GM23338 (cell line): ENCODE data around the gene SLC45A2. TPM values are rescaled to one million over a fixed set of nuclear protein-coding genes. Genes with fewer than 3 reads are reported as not detected.

Source experiments
- ATAC-seq: fragments of 200-7000 bp; cut with Tn5 transposase; 3 replicates; pipeline ENCODE4 v1.9.1; 2020
- DNase-seq: peaks from one replicate; pipeline ENCODE4 v3.0.0-alpha.2; 2015; ENCODE audit warnings: low spot score
- H2AFZ ChIP-seq: fragments of 200-600 bp; sonication (generic); 2 replicates; pipeline ENCODE4 v1.8.0; 2016; ENCODE audit warnings: antibody characterized with exemption, mild to moderate bottlenecking, moderate library complexity
- H3F3A ChIP-seq: fragments of 200-600 bp; sonication (generic); replicated peaks from 2 replicates; pipeline ENCODE4 v1.8.0; 2017; ENCODE audit warnings: antibody characterized with exemption, mixed run types, low read depth
- H3K27ac ChIP-seq: fragments of 200-600 bp; sonication (generic); 2 replicates; pipeline ENCODE4 v1.6.1; 2016; ENCODE audit warnings: low read depth
- H3K27me3 ChIP-seq: fragments of 200-600 bp; sonication (generic); 2 replicates; pipeline ENCODE4 v1.8.0; 2016; ENCODE audit warnings: mild to moderate bottlenecking, mixed run types, moderate library complexity; ENCODE audit not compliant: insufficient read depth
- H3K36me3 ChIP-seq: fragments of 200-600 bp; sonication (generic); 2 replicates; pipeline ENCODE4 v1.8.0; 2016; ENCODE audit warnings: mild to moderate bottlenecking; ENCODE audit not compliant: insufficient read depth
- H3K4me1 ChIP-seq: fragments of 200-600 bp; sonication (generic); 2 replicates; pipeline ENCODE4 v1.8.0; 2016; ENCODE audit warnings: mild to moderate bottlenecking, moderate library complexity; ENCODE audit not compliant: insufficient read depth
- H3K4me2 ChIP-seq: fragments of 200-600 bp; sonication (generic); 2 replicates; pipeline ENCODE4 v1.7.1; 2017; ENCODE audit warnings: mixed run types
- H3K4me3 ChIP-seq: fragments of 200-600 bp; sonication (generic); 2 replicates; pipeline ENCODE4 v1.6.1; 2016; ENCODE audit warnings: mixed run types
- H3K79me2 ChIP-seq: fragments of 200-600 bp; sonication (generic); replicated peaks from 2 replicates; pipeline ENCODE4 v1.8.0; 2017; ENCODE audit warnings: mild to moderate bottlenecking; ENCODE audit not compliant: insufficient read depth
- H3K9me2 ChIP-seq: fragments of 200-600 bp; sonication (generic); 2 replicates; pipeline ENCODE4 v1.8.0; 2017; ENCODE audit not compliant: insufficient read depth
- H4K20me1 ChIP-seq: fragments of 200-600 bp; sonication (generic); replicated peaks from 2 replicates; pipeline ENCODE4 v1.8.0; 2017; ENCODE audit warnings: mild to moderate bottlenecking; ENCODE audit not compliant: insufficient read depth
- H3K27ac Mint-ChIP-seq: 2 replicates; pipeline ENCODE4 v1.8.0; 2020; ENCODE audit warnings: inconsistent platforms, mild to moderate bottlenecking, moderate library complexity, mixed read lengths
- H3K27me3 Mint-ChIP-seq: 3 replicates; pipeline ENCODE4 v1.8.0; 2022; ENCODE audit warnings: low read depth, mild to moderate bottlenecking, moderate library complexity, mixed read lengths, inconsistent platforms; ENCODE audit not compliant: insufficient read depth, poor library complexity
- H3K36me3 Mint-ChIP-seq: 3 replicates; pipeline ENCODE4 v1.8.0; 2021; ENCODE audit warnings: low read depth, mild to moderate bottlenecking, inconsistent platforms, moderate library complexity, mixed read lengths
- H3K4me1 Mint-ChIP-seq: 3 replicates; pipeline ENCODE4 v1.8.0; 2020; ENCODE audit warnings: mild to moderate bottlenecking, inconsistent platforms, mixed read lengths
- H3K4me3 Mint-ChIP-seq: 3 replicates; pipeline ENCODE4 v1.8.0; 2021; ENCODE audit warnings: moderate library complexity, mild to moderate bottlenecking, inconsistent platforms, mixed read lengths
- H3K9me3 Mint-ChIP-seq: 3 replicates; pipeline ENCODE4 v1.8.0; 2020; ENCODE audit warnings: moderate library complexity, mild to moderate bottlenecking, inconsistent platforms, mixed read lengths
- CREB1 ChIP-seq: fragments of 250-450 bp; sonication (Bioruptor Pico); IDR thresholded peaks from 2 replicates; pipeline ENCODE4 v1.5.0; 2020; ENCODE audit warnings: low read depth, mild to moderate bottlenecking, moderate library complexity
- ETS1 ChIP-seq: IDR thresholded peaks from 2 replicates; pipeline ENCODE4 v1.6.1; 2016; ENCODE audit warnings: antibody characterized with exemption
- EZH2 ChIP-seq: fragments of 200-600 bp; sonication (generic); IDR thresholded peaks from one replicate; pipeline ENCODE4 v1.8.0; 2017; ENCODE audit warnings: antibody characterized with exemption, mild to moderate bottlenecking, low read depth; ENCODE audit not compliant: unreplicated experiment
- EZH2phosphoT487 ChIP-seq: fragments of 200-600 bp; sonication (generic); IDR thresholded peaks from one replicate; pipeline ENCODE4 v1.8.1; 2018; ENCODE audit warnings: antibody characterized with exemption; ENCODE audit not compliant: unreplicated experiment
- JUNB ChIP-seq: IDR thresholded peaks from one replicate; pipeline ENCODE4 v1.6.1; 2016; ENCODE audit warnings: antibody characterized with exemption; ENCODE audit not compliant: unreplicated experiment
- NANOG ChIP-seq: IDR thresholded peaks from 2 replicates; pipeline ENCODE4 v1.6.1; 2016; ENCODE audit warnings: antibody characterized with exemption, borderline replicate concordance
- POLR2AphosphoS5 ChIP-seq: IDR thresholded peaks from 2 replicates; pipeline ENCODE4 v1.6.1; 2016; ENCODE audit warnings: antibody characterized with exemption, low read depth
- STAT1 ChIP-seq: IDR thresholded peaks from one replicate; pipeline ENCODE4 v1.6.1; 2016; ENCODE audit warnings: antibody characterized with exemption; ENCODE audit not compliant: unreplicated experiment
- ZNF114 ChIP-seq: fragments of 250-450 bp; sonication (Bioruptor Pico); IDR thresholded peaks from 2 replicates; pipeline ENCODE4 v1.5.0; 2020; ENCODE audit warnings: mild to moderate bottlenecking, moderate library complexity
- polyA plus RNA-seq: library from polyadenylated mRNA; unstranded; fragments of >200 nt; fragmentation: Nextera tagmentation; extraction: Ambion mirVana; gene quantifications from 2 replicates; pipeline ENCODE4 v1.2.1, GENCODE V29; 2016
- total RNA-seq: library from RNA; depleted of rRNA; stranded (reverse); fragments of >200 nt; shearing (Covaris generic); gene quantifications from 2 replicates; pipeline ENCODE4 v1.2.3, GENCODE V29; 2014

SLC45A2 gene
- total and polyA plus RNA-seq, 2 experiments from 2014 or later: not detected

DNA sequence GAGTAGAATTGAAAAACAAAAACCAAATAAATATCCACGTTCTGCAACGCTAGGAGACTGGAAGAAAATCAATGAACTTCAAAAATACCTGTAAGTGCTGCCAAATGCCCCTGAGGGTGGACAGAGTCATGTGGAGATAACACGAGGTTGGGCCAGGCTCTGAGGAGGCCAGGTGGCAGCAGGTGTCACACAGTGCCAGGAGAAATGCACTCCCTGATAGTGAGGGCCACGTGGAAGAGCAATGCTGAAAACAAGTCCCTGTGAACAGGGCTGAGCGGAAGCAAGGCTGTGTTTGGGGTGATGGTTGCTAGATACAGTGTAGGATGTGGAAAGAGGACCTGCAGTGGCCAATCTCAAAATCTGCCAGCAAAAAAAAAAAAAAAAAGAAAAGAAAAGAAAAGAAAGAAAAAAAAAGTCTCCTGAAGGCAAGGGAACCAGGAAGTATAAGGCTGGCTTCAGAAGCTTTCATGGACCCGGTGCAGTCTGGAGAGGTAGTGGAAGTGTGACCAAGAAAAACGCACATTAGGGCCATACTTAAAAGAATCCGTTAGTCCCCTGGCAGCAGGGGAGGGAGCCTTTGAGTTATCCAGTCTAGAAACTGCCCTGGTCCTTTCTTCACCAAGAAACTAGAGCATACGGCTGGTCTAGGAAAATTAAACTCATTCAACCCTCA lies 41.7 kb upstream of the SLC45A2 start:
- TF ChIP-seq NANOG (no peak), CREB1 (CRISPR knock-in tag) (no peak), POLR2AphosphoS5 (no peak), JUNB (no peak), EZH2phosphoT487 (no peak)
- H3K4me3 ChIP-seq: no peak overlapping the region
- no peak overlapping the region; the same call in 1 of the 2 replicates for H3K27ac Mint-ChIP-seq
- H3K36me3 Mint-ChIP-seq: no peaks in the 10 kb centered on the region
- H3F3A ChIP-seq: no peaks in the 10 kb centered on the region
- H3K4me1 Mint-ChIP-seq: peaks cover 16% of the 10 kb centered on the region
- H3K27ac ChIP-seq: no peak overlapping the region
- H2AFZ ChIP-seq: no peak overlapping the region
- ATAC-seq: peak; percentile 41; the same call in 1 of the 3 replicates
- peaks cover 5% of the 10 kb centered on the region for H3K27me3 Mint-ChIP-seq
- H3K79me2 ChIP-seq: no peaks in the 10 kb centered on the region
- no peaks in the 10 kb centered on the region for H3K9me2 ChIP-seq
- H4K20me1 ChIP-seq: no peaks in the 10 kb centered on the region
- no peaks in the 10 kb centered on the region for H3K27me3 ChIP-seq
- no peak overlapping the region for H3K4me2 ChIP-seq
- no peaks in the 10 kb centered on the region for H3K9me3 Mint-ChIP-seq
- H3K36me3 ChIP-seq: no peaks in the 10 kb centered on the region
- DNase-seq: no peak
- no peak overlapping the region for H3K4me3 Mint-ChIP-seq
- H3K4me1 ChIP-seq: peaks cover 8% of the 10 kb centered on the region

GRCh38 chr5:34022121-34022705 lies 37.7 kb upstream of the SLC45A2 start:
- peaks cover 16% of the 10 kb centered on the region for H3K4me1 Mint-ChIP-seq
- no peak for ATAC-seq
- no peak overlapping the region for H3K4me2 ChIP-seq

GRCh38 chr5:34021334-34021733 lies 36.8 kb upstream of the SLC45A2 start:
- Histone ChIP-seq H3K9me2 (no peaks in the 10 kb centered on the region), H3K27ac (no peak overlapping the region), H3K79me2 (no peaks in the 10 kb centered on the region), H3F3A (no peaks in the 10 kb centered on the region), H4K20me1 (no peaks in the 10 kb centered on the region), H3K36me3 (no peaks in the 10 kb centered on the region), H2AFZ (no peak overlapping the region), H3K4me3 (no peak overlapping the region), H3K27me3 (no peaks in the 10 kb centered on the region), H3K4me1 (peaks cover 8% of the 10 kb centered on the region), H3K4me2 (no peak overlapping the region)
- no peak for ATAC-seq
- Mint-ChIP-seq H3K36me3 (no peaks in the 10 kb centered on the region), H3K4me1 (peaks cover 16% of the 10 kb centered on the region), H3K27ac (peak overlapping the region; percentile 38; the same call in 1 of the 2 replicates), H3K27me3 (peaks cover 5% of the 10 kb centered on the region), H3K9me3 (no peaks in the 10 kb centered on the region), H3K4me3 (no peak overlapping the region)
- no peak for DNase-seq
- TF ChIP-seq STAT1: no peak
- no peak for TF ChIP-seq EZH2phosphoT487
- TF ChIP-seq ZNF114 (CRISPR knock-in tag): no peak
- TF ChIP-seq ETS1: no peak
- TF ChIP-seq CREB1 (CRISPR knock-in tag): no peak
- no peak for TF ChIP-seq EZH2

More at GRCh38 chr5:34022121-34022705, 37.7 kb upstream of the SLC45A2 start:
- no peaks in the 10 kb centered on the region for H3K9me2 ChIP-seq
- no peaks in the 10 kb centered on the region for H3K36me3 Mint-ChIP-seq
- no peaks in the 10 kb centered on the region for H3K27me3 ChIP-seq
- H3F3A ChIP-seq: no peaks in the 10 kb centered on the region
- peaks cover 8% of the 10 kb centered on the region for H3K4me1 ChIP-seq
- no peaks in the 10 kb centered on the region for H3K79me2 ChIP-seq
- no peak for TF ChIP-seq EZH2
- no peaks in the 10 kb centered on the region for H4K20me1 ChIP-seq
- no peak overlapping the region for H2AFZ ChIP-seq
- no peak overlapping the region for H3K4me3 Mint-ChIP-seq
- H3K9me3 Mint-ChIP-seq: no peaks in the 10 kb centered on the region
- H3K4me3 ChIP-seq: no peak overlapping the region
- H3K27ac ChIP-seq: no peak overlapping the region; the same call in 1 of the 2 replicates
- H3K27me3 Mint-ChIP-seq: peaks cover 5% of the 10 kb centered on the region
- 0 out of 2 replicates have a peak overlapping the region, but pooled peaks have one; percentile 3 for H3K27ac Mint-ChIP-seq
- DNase-seq: no peak
- H3K36me3 ChIP-seq: no peaks in the 10 kb centered on the region
